Measurements from ENCODE around the gene ABI3BP.

GRCh38 chr3:100880845-100881244 is 112.4 kb downstream of the ABI3BP start:
- TF ChIP-seq POLR2A (IDR thresholded peaks at IDR 0.05) = no peak
- TF ChIP-seq, protein P1, sequence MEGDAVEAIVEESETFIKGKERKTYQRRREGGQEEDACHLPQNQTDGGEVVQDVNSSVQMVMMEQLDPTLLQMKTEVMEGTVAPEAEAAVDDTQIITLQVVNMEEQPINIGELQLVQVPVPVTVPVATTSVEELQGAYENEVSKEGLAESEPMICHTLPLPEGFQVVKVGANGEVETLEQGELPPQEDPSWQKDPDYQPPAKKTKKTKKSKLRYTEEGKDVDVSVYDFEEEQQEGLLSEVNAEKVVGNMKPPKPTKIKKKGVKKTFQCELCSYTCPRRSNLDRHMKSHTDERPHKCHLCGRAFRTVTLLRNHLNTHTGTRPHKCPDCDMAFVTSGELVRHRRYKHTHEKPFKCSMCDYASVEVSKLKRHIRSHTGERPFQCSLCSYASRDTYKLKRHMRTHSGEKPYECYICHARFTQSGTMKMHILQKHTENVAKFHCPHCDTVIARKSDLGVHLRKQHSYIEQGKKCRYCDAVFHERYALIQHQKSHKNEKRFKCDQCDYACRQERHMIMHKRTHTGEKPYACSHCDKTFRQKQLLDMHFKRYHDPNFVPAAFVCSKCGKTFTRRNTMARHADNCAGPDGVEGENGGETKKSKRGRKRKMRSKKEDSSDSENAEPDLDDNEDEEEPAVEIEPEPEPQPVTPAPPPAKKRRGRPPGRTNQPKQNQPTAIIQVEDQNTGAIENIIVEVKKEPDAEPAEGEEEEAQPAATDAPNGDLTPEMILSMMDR (IDR thresholded peaks at IDR 0.05) = no peak
- TF ChIP-seq POLR2AphosphoS5 (IDR thresholded peaks at IDR 0.05; ENCODE audit: insufficient read depth in 1 of 2, low read depth in 1 of 2) = no peak

All from vagina (tissue), 2 donors.